GM12892 (cell line): Measurements from ENCODE around the gene LSM7.
"Not testable (repeated sequence)": the region's sequence is repeated elsewhere in the genome, so short reads cannot be mapped to it uniquely, and the experiment has no call there.

Experiments
- POLR2AphosphoS5 ChIP-seq: IDR thresholded peaks from 2 replicates; pipeline ENCODE4 v1.6.1; 2011; ENCODE audit warnings: low read depth, low read length, control low read depth
- TAF1 ChIP-seq: IDR thresholded peaks from 2 replicates; pipeline ENCODE4 v1.6.1; 2011; ENCODE audit warnings: low read depth, mild to moderate bottlenecking, control low read depth, low read length, borderline replicate concordance

- not testable (repeated sequence) for TF ChIP-seq POLR2AphosphoS5, TAF1
These were observed 21.4 kb upstream of the LSM7 start for GRCh38 chr19:2349818-2350217.
